SU-DHL-6 (cell line): ENCODE results near the gene SYT8.

Experiments used
- H2AFZ ChIP-seq: fragments of 200-600 bp; sonication (generic); 2 replicates; pipeline ENCODE4 v1.6.1; 2014; ENCODE audit warnings: low read depth, mild to moderate bottlenecking, moderate library complexity, mixed read lengths, antibody characterized with exemption, low read length; ENCODE audit not compliant: severe bottlenecking
- H3F3A ChIP-seq: fragments of 200-600 bp; shearing (Covaris generic); 2 replicates; pipeline ENCODE4 v1.6.0; 2016; ENCODE audit warnings: antibody characterized with exemption, mild to moderate bottlenecking; ENCODE audit not compliant: insufficient read depth
- H3K27ac ChIP-seq: fragments of 200-600 bp; sonication (generic); 2 replicates; pipeline ENCODE4 v1.5.1; 2016; ENCODE audit warnings: low read depth, mild to moderate bottlenecking, low read length, moderate library complexity, mixed read lengths
- H3K27me3 ChIP-seq: fragments of 200-600 bp; sonication (generic), shearing (Covaris generic); 2 replicates; pipeline ENCODE4 v1.6.0; 2014; ENCODE audit warnings: mild to moderate bottlenecking, low read length
- H3K36me3 ChIP-seq: fragments of 200-600 bp; sonication (generic); 2 replicates; pipeline ENCODE4 v1.6.1; 2014; ENCODE audit warnings: mild to moderate bottlenecking, low read length, mixed read lengths
- H3K4me2 ChIP-seq: fragments of 300-600, 200-600 bp; shearing (Covaris generic), sonication (generic); 2 replicates; pipeline ENCODE4 v1.6.0; 2014; ENCODE audit warnings: low read length, low read depth, mild to moderate bottlenecking; ENCODE audit not compliant: poor library complexity, severe bottlenecking
- H3K4me3 ChIP-seq: fragments of 200-600 bp; sonication (generic); 2 replicates; pipeline ENCODE4 v1.5.1; 2014; ENCODE audit warnings: antibody characterized with exemption, low read length, mild to moderate bottlenecking, mixed read lengths; ENCODE audit not compliant: insufficient read depth, poor library complexity, severe bottlenecking
- H3K79me2 ChIP-seq: fragments of 200-600 bp; sonication (generic); 2 replicates; pipeline ENCODE4 v1.6.1; 2014; ENCODE audit warnings: mild to moderate bottlenecking, low read length, moderate library complexity; ENCODE audit not compliant: insufficient read depth
- H3K9ac ChIP-seq: fragments of 200-600 bp; sonication (generic); 2 replicates; pipeline ENCODE4 v1.7.0; 2014; ENCODE audit warnings: mild to moderate bottlenecking, low read length
- H3K9me2 ChIP-seq: fragments of 200-600 bp; sonication (generic); replicated peaks from 2 replicates; pipeline ENCODE4 v1.6.1; 2014; ENCODE audit warnings: low read length; ENCODE audit not compliant: insufficient read depth
- H3K9me3 ChIP-seq: fragments of 200-600 bp; sonication (generic); 2 replicates; pipeline ENCODE4 v1.6.1; 2014; ENCODE audit warnings: low read length, mixed read lengths; ENCODE audit not compliant: insufficient read depth
- H4K20me1 ChIP-seq: fragments of 200-600 bp; sonication (generic); 2 replicates; pipeline ENCODE4 v1.6.1; 2014; ENCODE audit warnings: low read depth, mild to moderate bottlenecking, antibody characterized with exemption, low read length, moderate library complexity, mixed read lengths
- EZH2phosphoT487 ChIP-seq: fragments of 200-600 bp; sonication (generic), shearing (Covaris generic); conservative IDR thresholded peaks from 2 replicates; pipeline ENCODE4 v1.6.1; 2018; ENCODE audit warnings: mild to moderate bottlenecking, antibody characterized with exemption, low read length, moderate library complexity, mixed read lengths
- TF ChIP-seq, protein P1 (sequence below): fragments of 200-600 bp; sonication (generic); IDR thresholded peaks from one replicate; pipeline ENCODE4 v1.5.1; 2017; ENCODE audit warnings: antibody characterized with exemption, mild to moderate bottlenecking, low read length, moderate library complexity; ENCODE audit not compliant: insufficient read depth, poor library complexity, severe bottlenecking

Gene SYT8

DNA sequence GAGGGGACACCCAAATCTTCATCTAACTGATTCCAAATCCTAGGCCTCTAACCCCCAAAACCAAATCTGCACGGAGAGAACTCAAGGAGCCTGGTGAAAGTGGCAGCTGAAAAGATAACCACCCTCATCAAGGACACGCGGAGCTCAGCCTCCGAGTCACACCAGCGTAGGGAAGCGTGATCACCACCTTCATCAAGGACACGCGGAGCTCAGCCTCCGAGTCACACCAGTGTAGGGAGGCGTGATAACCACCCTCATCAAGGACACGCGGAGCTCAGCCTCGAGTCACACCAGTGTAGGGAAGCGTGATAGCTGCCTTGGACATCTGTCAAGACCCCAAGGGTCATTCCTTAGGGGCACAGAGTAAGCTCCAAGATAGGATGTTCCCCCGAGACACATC, 29.3 kb upstream of the SYT8 start:
- H3F3A ChIP-seq = no peaks in the 10 kb centered on the region
- H3K27ac ChIP-seq = no peak overlapping the region

DNA sequence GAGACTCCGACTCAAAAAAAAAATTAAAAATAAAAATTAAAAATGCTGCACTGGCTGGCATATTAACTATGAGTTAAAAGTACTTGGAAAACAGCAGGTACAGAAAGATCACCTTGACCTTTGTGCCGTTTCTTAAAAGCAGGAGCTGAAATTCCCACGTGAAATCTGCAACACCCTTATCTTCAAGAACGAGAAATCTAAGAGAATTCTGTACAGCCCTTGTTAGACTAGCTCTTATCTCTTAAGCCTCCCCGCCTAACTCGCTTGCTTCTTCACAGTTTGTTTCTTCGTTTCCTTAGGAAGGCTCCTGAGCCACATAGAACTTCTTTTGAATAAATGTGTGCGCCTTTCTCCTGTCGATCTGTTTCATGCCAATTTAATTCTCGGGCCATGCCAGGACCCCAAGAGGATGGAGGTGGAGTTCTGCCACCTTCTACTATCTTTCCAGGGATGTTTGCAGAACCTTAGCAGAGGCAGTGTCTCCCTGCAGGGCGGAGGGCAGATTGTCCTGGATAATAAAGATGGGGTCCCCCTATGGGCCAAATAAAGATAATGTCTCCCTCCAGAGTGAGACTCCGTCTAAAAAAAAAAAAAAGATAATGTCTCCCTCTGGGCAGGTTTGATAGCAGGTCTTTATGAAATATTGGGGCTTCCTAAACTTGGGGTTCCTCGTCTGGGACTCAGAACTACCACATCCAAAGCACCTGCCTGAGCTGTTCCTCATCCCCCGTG, 27.4 kb upstream of the SYT8 start:
- no peaks in the 10 kb centered on the region for H3K9me2 ChIP-seq
- no peak overlapping the region for H3K9ac ChIP-seq
- H3K79me2 ChIP-seq = no peaks in the 10 kb centered on the region
- no peaks in the 10 kb centered on the region for H4K20me1 ChIP-seq
- TF ChIP-seq EZH2phosphoT487 = no peak
- TF ChIP-seq, protein P1, sequence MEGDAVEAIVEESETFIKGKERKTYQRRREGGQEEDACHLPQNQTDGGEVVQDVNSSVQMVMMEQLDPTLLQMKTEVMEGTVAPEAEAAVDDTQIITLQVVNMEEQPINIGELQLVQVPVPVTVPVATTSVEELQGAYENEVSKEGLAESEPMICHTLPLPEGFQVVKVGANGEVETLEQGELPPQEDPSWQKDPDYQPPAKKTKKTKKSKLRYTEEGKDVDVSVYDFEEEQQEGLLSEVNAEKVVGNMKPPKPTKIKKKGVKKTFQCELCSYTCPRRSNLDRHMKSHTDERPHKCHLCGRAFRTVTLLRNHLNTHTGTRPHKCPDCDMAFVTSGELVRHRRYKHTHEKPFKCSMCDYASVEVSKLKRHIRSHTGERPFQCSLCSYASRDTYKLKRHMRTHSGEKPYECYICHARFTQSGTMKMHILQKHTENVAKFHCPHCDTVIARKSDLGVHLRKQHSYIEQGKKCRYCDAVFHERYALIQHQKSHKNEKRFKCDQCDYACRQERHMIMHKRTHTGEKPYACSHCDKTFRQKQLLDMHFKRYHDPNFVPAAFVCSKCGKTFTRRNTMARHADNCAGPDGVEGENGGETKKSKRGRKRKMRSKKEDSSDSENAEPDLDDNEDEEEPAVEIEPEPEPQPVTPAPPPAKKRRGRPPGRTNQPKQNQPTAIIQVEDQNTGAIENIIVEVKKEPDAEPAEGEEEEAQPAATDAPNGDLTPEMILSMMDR = no peak
- no peaks in the 10 kb centered on the region for H3K9me3 ChIP-seq
- no peak overlapping the region for H3K27ac ChIP-seq
- no peaks in the 10 kb centered on the region for H3K27me3 ChIP-seq
- H2AFZ ChIP-seq = no peak overlapping the region
- H3K4me3 ChIP-seq = no peak overlapping the region
- no peaks in the 10 kb centered on the region for H3F3A ChIP-seq
- no peak overlapping the region for H3K4me2 ChIP-seq
- no peaks in the 10 kb centered on the region for H3K36me3 ChIP-seq

More for the DNA sequence above, 29.3 kb upstream of the SYT8 start:
- H3K9me3 ChIP-seq = no peaks in the 10 kb centered on the region
- H3K27me3 ChIP-seq = no peaks in the 10 kb centered on the region
- H2AFZ ChIP-seq = no peak overlapping the region
- no peak overlapping the region for H3K4me2 ChIP-seq
- no peaks in the 10 kb centered on the region for H3K79me2 ChIP-seq
- TF ChIP-seq, protein P1 = no peak
- no peak for TF ChIP-seq EZH2phosphoT487
- H3K4me3 ChIP-seq = no peak overlapping the region
- no peaks in the 10 kb centered on the region for H4K20me1 ChIP-seq
- H3K9ac ChIP-seq = no peak overlapping the region
- no peaks in the 10 kb centered on the region for H3K36me3 ChIP-seq
- no peaks in the 10 kb centered on the region for H3K9me2 ChIP-seq

DNA sequence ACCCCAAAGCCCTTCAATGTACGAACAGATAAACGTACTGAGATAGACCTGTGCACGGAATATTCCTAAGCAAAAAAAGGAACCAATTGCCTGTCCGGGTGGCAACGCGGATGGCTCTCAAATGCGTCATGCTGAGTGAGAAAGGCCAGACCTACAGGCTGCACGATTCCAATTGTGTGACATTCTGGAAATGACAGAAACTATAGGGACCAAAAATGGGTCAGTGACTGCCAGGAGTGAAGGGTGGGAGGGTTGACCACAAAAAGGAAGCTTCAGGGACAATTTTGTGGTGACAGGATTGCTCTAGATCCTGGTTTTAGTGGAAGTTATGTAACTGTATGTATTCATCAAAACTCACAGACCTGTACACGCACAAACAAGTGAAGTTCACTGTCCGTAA, 24.0 kb upstream of the SYT8 start:
- Histone ChIP-seq H3F3A (no peaks in the 10 kb centered on the region), H3K27me3 (no peaks in the 10 kb centered on the region), H4K20me1 (no peaks in the 10 kb centered on the region), H3K9me3 (no peaks in the 10 kb centered on the region), H3K4me3 (no peak overlapping the region), H3K79me2 (no peaks in the 10 kb centered on the region), H3K9me2 (no peaks in the 10 kb centered on the region), H3K36me3 (no peaks in the 10 kb centered on the region), H3K27ac (no peak overlapping the region), H2AFZ (no peak overlapping the region), H3K9ac (no peak overlapping the region), H3K4me2 (no peak overlapping the region)
- TF ChIP-seq, protein P1 = no peak
- TF ChIP-seq EZH2phosphoT487 = no peak
